T-cell (primary cell): ENCODE data around the gene STARD13. TPM values are rescaled to one million over a fixed set of nuclear protein-coding genes. Genes with fewer than 3 reads are reported as not detected.

Experiments
- ATAC-seq, 4 experiments: fragments of 200-7000 bp in 3 of 4; fragments of 150-1000 bp in 1 of 4; cut with Tn5 transposase; replicated peaks in 1 of 4; 1 replicate in 3 of 4; 2 replicates in 1 of 4; pipeline ENCODE4 v1.10.0; 2021; ENCODE audit warnings: moderate library complexity in 3 of 4, mild to moderate bottlenecking in 2 of 4, moderate number of reproducible peaks in 1 of 4
- CTCF ChIA-PET, 2 donors: fragments of 300-600 bp; sonication (Branson Sonifier 250); formaldehyde crosslinking; loops; one replicate each; lab custom pipeline; 2022; ENCODE audit warnings: antibody characterized with exemption in 2 of 2; lab: Charles Lee
- POLR2A ChIA-PET, 2 donors: fragments of 300-600 bp; sonication (Branson Sonifier 250); formaldehyde crosslinking; loops; one replicate each; lab custom pipeline; 2022; ENCODE audit warnings: antibody characterized with exemption in 2 of 2; lab: Charles Lee
- DNase-seq, 35 experiments: peaks; one replicate each; pipeline versions ENCODE4 v3.0.0 to v3.0.0-alpha.2; 2013 to 2023
- H3K27ac ChIP-seq: one replicate; pipeline ENCODE4 v1.5.1; 2013; ENCODE audit warnings: low read length
- H3K27me3 ChIP-seq, 2 experiments: replicated peaks in 1 of 2; 1 replicate in 1 of 2; 2 replicates in 1 of 2; pipeline versions ENCODE4 v1.6.1 to v1.7.0; 2013; ENCODE audit warnings: low read length in 1 of 2, mixed read lengths in 1 of 2; ENCODE audit not compliant: control insufficient read depth in 2 of 2, insufficient read depth in 2 of 2; ENCODE audit errors: extremely low read depth in 1 of 2
- H3K36me3 ChIP-seq, 2 donors: 1 replicate in 1 of 2; 2 replicates in 1 of 2; pipeline versions ENCODE4 v1.6.1 to v1.7.0; 2013; ENCODE audit warnings: low read length in 1 of 2; ENCODE audit not compliant: control insufficient read depth in 2 of 2, insufficient read depth in 1 of 2; ENCODE audit errors: extremely low read depth in 1 of 2
- H3K4me1 ChIP-seq, 2 experiments: 1 replicate in 1 of 2; 2 replicates in 1 of 2; pipeline versions ENCODE4 v1.6.1 to v1.7.0; 2013; ENCODE audit warnings: low read length in 2 of 2, mixed read lengths in 1 of 2; ENCODE audit not compliant: insufficient read depth in 2 of 2, control insufficient read depth in 1 of 2; ENCODE audit errors: extremely low read depth in 1 of 2
- H3K4me3 ChIP-seq, 2 donors: 1 replicate in 1 of 2; 2 replicates in 1 of 2; pipeline versions ENCODE4 v1.5.1 to v1.7.0; 2013; ENCODE audit warnings: mild to moderate bottlenecking in 2 of 2, low read length in 1 of 2, moderate library complexity in 1 of 2; ENCODE audit not compliant: control insufficient read depth in 1 of 2; ENCODE audit errors: extremely low read depth in 1 of 2
- H3K9me3 ChIP-seq: 2 replicates; pipeline ENCODE4 v1.7.0; 2013
- H3K27ac Mint-ChIP-seq, 2 donors: one replicate each; pipeline ENCODE4 v1.8.0; 2020 to 2021; ENCODE audit warnings: mild to moderate bottlenecking in 2 of 2, mixed read lengths in 2 of 2
- H3K27me3 Mint-ChIP-seq, 2 donors: one replicate each; pipeline ENCODE4 v1.8.0; 2021 to 2022; ENCODE audit warnings: mixed read lengths in 2 of 2
- H3K36me3 Mint-ChIP-seq: one replicate; pipeline ENCODE4 v1.8.0; 2021; ENCODE audit warnings: mixed read lengths
- H3K4me1 Mint-ChIP-seq, 3 donors: one replicate each; pipeline ENCODE4 v1.8.0; 2020 to 2022; ENCODE audit warnings: mixed read lengths in 3 of 3, mild to moderate bottlenecking in 1 of 3
- H3K4me3 Mint-ChIP-seq, 3 donors: one replicate each; pipeline ENCODE4 v1.8.0; 2020 to 2022; ENCODE audit warnings: mild to moderate bottlenecking in 3 of 3, mixed read lengths in 3 of 3, moderate library complexity in 3 of 3
- H3K9me3 Mint-ChIP-seq, 3 donors: one replicate each; pipeline ENCODE4 v1.8.0; 2020 to 2022; ENCODE audit warnings: mixed read lengths in 3 of 3
- WGBS: methylation state at CpG from one replicate; pipeline ENCODE4 v1.1.5; 2013; ENCODE audit warnings: missing lambda C conversion rate; ENCODE audit not compliant: insufficient coverage; 5-methylcytosine and 5-hydroxymethylcytosine counted together
- total RNA-seq, 35 experiments: library from RNA in 6 of 35; stranded (reverse) in 6 of 35; fragments of 120-200 nt in 1 of 35; gene quantifications; one replicate each; pipeline versions ENCODE4 v1.2.1 to v1.2.4 and lab custom pipeline; 2013 to 2026

STARD13 gene
- total RNA-seq, 5 donors from 2014 or later (not counting 1 experiment from before 2014, with no cell fraction given), result 0.39 to 0.53 (median 0.44) TPM; not detected in 2

DNA sequence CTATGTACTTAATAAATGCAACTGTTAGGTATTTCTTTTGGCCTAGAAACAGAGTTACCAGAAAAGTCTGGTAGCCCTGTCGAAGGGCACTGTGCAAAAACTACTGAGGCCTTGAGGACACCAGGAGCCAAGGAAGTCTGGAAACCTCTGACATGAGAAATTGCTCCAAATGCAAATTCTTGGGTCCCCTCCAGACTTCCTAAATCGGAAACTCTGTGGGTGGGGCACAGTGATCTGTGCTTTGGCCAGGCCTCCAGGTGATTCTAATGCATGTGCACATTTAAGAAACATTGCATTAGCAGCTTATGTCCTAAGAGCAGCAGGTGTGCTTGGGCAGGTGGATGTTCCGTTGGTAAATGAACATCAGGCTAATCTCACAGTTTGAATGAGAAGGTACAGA lies 50.0 kb downstream of the STARD13 start:
- Histone ChIP-seq H3K27me3 (no peaks in the 10 kb centered on the region), H3K4me1 (no peaks in the 10 kb centered on the region), H3K36me3 (no peaks in the 10 kb centered on the region), H3K9me3 (no peaks in the 10 kb centered on the region), H3K4me3 (no peak overlapping the region), H3K27ac (no peak overlapping the region)
- H3K4me3 Mint-ChIP-seq, result no peak overlapping the region
- CTCF ChIA-PET, result no interaction called here
- no peak for ATAC-seq
- WGBS, result 90% methylated on average over 2 of the region's 3 CpGs
- H3K4me1 Mint-ChIP-seq, result no peaks in the 10 kb centered on the region
- H3K27ac Mint-ChIP-seq, result no peak overlapping the region
- H3K9me3 Mint-ChIP-seq, result peaks cover 9 to 16% (median 11%) of the 10 kb centered on the region in 3 donors
- no peak for DNase-seq
- peaks cover 4% of the 10 kb centered on the region for H3K36me3 Mint-ChIP-seq
- H3K27me3 Mint-ChIP-seq, result peaks cover 5 to 9% of the 10 kb centered on the region in 2 donors
- POLR2A ChIA-PET, result no interaction called here

DNA sequence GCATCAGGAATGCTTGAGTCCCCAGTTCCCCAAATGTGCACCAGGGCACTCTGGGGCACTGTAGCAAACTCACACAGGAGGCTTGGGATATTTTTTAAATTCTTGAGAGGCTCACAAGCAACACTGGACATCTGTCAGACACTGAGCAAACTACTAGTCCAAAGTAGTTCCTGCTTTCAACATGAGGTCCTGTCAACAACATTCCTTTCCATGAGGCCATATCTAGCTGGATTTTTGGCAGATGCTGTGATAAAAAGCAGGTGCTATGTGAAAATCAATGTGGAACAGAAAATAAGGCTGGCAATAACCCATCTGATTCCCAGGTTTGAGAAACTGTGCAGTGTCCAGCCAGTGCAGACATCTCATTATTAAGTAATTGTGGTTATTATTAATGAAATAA lies 50.5 kb downstream of the STARD13 start:
- Mint-ChIP-seq H3K27ac (no peak overlapping the region), H3K36me3 (peaks cover 4% of the 10 kb centered on the region), H3K4me1 (no peaks in the 10 kb centered on the region), H3K4me3 (no peak overlapping the region), H3K9me3 (peaks cover 9 to 16% (median 11%) of the 10 kb centered on the region in 3 donors), H3K27me3 (peaks cover 5 to 8% of the 10 kb centered on the region in 2 donors)
- no peaks in the 10 kb centered on the region for H3K36me3 ChIP-seq
- no peaks in the 10 kb centered on the region for H3K4me1 ChIP-seq
- no peaks in the 10 kb centered on the region for H3K27me3 ChIP-seq
- ChIA-PET CTCF (no interaction called here), POLR2A (no interaction called here)
- no peak overlapping the region for H3K4me3 ChIP-seq
- no peak for DNase-seq
- no peaks in the 10 kb centered on the region for H3K9me3 ChIP-seq
- ATAC-seq, result no peak
- no peak overlapping the region for H3K27ac ChIP-seq

DNA sequence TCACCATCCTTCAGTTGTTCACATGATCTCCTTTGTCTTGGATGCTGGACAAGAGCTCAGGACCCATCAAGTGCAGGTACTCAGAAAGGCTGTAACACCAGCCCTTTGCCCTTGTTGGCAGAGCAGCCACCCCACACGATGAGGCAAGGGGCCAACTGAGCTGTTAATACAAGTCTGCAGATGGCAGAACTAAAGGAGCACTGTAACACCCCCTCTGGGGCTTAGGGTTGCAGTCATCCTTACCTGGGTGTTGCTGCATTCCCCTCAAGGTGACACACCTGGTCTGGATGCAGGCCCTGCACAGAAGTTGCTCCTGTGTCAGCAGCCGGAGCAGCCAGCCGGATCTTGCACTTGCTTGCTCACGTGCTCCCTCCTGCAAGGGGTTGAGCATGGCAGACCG lies 52.0 kb downstream of the STARD13 start:
- Histone ChIP-seq H3K27ac (no peak overlapping the region), H3K4me3 (no peak overlapping the region), H3K36me3 (no peaks in the 10 kb centered on the region), H3K9me3 (no peaks in the 10 kb centered on the region), H3K27me3 (no peaks in the 10 kb centered on the region), H3K4me1 (no peaks in the 10 kb centered on the region)
- Mint-ChIP-seq H3K4me1 (peaks cover 2 to 3% (median 2%) of the 10 kb centered on the region in 3 donors), H3K27ac (no peak overlapping the region), H3K27me3 (peaks cover 2 to 3% of the 10 kb centered on the region in 2 donors), H3K9me3 (peaks cover 9 to 16% (median 11%) of the 10 kb centered on the region in 3 donors), H3K4me3 (no peak overlapping the region), H3K36me3 (peaks cover 4% of the 10 kb centered on the region)
- DNase-seq (no peak), ATAC-seq (no peak)
- ChIA-PET CTCF (no interaction called here), POLR2A (no interaction called here)
- 76% methylated on average over 5 of the region's 5 CpGs for WGBS

DNA sequence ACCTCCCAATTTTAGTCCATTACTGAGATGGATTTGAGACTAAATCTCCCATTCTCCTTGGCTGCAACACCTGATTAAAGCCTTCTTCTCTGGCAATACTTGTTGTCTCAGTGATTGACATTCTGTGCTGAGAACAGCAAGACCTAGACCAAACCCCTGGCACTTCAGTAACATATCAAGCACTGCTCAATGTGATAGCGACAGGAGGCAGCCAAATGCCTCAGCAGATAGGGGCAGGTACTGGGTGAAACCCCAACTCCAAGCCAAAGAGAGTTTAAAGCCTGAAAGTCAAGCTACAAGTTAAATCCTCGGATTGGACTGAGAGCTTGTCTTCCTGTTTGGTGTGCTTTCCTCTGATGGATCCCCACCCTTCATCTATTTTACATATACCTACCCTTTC lies 52.7 kb downstream of the STARD13 start:
- Mint-ChIP-seq H3K4me3 (no peak overlapping the region), H3K27me3 (peaks cover 2 to 5% of the 10 kb centered on the region in 2 donors), H3K9me3 (peaks cover 9 to 16% (median 11%) of the 10 kb centered on the region in 3 donors), H3K4me1 (peaks cover 3 to 4% (median 3%) of the 10 kb centered on the region in 3 donors), H3K36me3 (peaks cover 4% of the 10 kb centered on the region), H3K27ac (no peak overlapping the region)
- H3K27me3 ChIP-seq, result no peaks in the 10 kb centered on the region
- no peak overlapping the region for H3K27ac ChIP-seq
- DNase-seq (no peak), ATAC-seq (no peak)
- H3K9me3 ChIP-seq, result no peaks in the 10 kb centered on the region
- POLR2A ChIA-PET, result no interaction called here
- CTCF ChIA-PET, result no interaction called here
- H3K4me1 ChIP-seq, result no peaks in the 10 kb centered on the region
- H3K4me3 ChIP-seq, result no peak overlapping the region
- 82% methylated on average over 2 of the region's 2 CpGs for WGBS
- H3K36me3 ChIP-seq, result no peaks in the 10 kb centered on the region

DNA sequence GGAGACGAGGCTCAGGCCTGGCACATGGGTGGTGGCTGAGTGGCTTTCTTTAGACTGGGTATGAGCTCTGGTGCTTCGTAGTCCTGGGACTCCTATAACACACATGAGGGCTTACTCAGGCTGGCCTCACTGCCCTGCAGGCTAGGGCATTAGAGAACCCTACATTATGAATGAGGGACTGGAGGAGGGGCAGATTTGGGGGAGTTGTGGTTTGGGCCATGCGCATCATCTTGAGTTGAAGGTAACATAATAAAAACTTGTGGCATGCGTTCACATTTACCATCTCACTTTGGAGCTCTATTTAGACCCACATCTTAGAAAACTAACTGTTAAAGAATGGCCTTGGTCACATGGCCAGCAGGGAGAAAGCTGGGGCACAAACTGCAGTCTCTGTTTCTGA lies 54.2 kb downstream of the STARD13 start:
- no peak overlapping the region for H3K27ac Mint-ChIP-seq
- peaks cover 3 to 4% (median 3%) of the 10 kb centered on the region in 3 donors for H3K4me1 Mint-ChIP-seq
- H3K36me3 Mint-ChIP-seq, result peaks cover 4% of the 10 kb centered on the region
- no peaks in the 10 kb centered on the region for H3K9me3 ChIP-seq
- H3K4me1 ChIP-seq, result no peaks in the 10 kb centered on the region
- ChIA-PET CTCF (interaction anchor here in 1 of 2 donors (0.6 kb wide), 1 partner anchor 20 kb away, joined by 3 read pairs; no protein-coding TSS in a partner anchor), POLR2A (no interaction called here)
- H3K4me3 ChIP-seq, result no peak overlapping the region
- ATAC-seq (no peak), DNase-seq (no peak)
- no peak overlapping the region for H3K4me3 Mint-ChIP-seq
- no peak overlapping the region for H3K27ac ChIP-seq
- 86% methylated on average over 2 of the region's 4 CpGs for WGBS
- no peaks in the 10 kb centered on the region for H3K36me3 ChIP-seq
- no peaks in the 10 kb centered on the region for H3K27me3 ChIP-seq
- peaks cover 9 to 16% (median 11%) of the 10 kb centered on the region in 3 donors for H3K9me3 Mint-ChIP-seq
- H3K27me3 Mint-ChIP-seq, result peaks cover 0 to 4% of the 10 kb centered on the region in 2 donors

DNA sequence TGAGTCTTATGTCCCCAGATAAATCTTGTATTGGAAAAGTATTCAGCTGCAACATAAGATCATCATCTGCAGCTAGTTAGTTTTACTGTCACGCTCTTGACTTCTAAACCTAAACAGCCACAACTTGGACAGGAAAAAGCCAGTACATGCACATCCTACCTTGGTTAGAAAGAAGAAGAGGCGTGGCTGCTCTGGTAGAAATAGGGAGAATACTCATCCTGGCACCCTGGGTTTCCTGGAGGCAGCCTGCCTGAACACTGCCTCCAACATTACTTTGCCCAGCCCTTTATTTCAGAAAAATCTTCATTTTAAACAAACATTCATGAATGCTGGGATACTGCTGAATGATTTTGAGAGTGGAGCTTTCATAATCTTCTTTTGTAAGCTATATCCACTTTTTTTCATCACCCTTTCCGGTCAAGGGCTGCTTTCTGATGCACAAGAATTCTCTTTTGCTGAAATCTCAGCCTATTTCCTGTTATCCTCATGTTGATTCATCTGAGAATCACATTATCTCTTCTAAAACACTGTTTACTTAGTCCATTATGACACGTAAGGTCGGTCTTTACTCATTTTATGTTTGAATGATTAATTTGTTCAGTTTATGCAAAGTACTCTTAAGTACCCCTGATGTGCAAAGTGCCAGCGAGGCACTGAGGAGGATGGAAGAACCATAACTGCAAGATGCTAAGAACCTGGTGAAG lies 55.2 kb downstream of the STARD13 start:
- ChIA-PET CTCF (interaction anchor here (0.6 to 1.3 kb wide), 3 partner anchors 19 to 494 kb away, joined by 3 read pairs; no protein-coding TSS in a partner anchor), POLR2A (no interaction called here)
- no peak overlapping the region for H3K27ac ChIP-seq
- ATAC-seq, result no peak
- H3K9me3 Mint-ChIP-seq, result peaks cover 9 to 16% (median 11%) of the 10 kb centered on the region in 3 donors
- H3K4me1 ChIP-seq, result no peaks in the 10 kb centered on the region
- no peak overlapping the region for H3K4me3 Mint-ChIP-seq
- H3K9me3 ChIP-seq, result no peaks in the 10 kb centered on the region
- no peak for DNase-seq
- no peak overlapping the region for H3K27ac Mint-ChIP-seq
- H3K4me1 Mint-ChIP-seq, result peaks cover 3 to 4% (median 3%) of the 10 kb centered on the region in 3 donors
- H3K27me3 ChIP-seq, result no peaks in the 10 kb centered on the region
- H3K4me3 ChIP-seq, result no peak overlapping the region
- H3K36me3 ChIP-seq, result no peaks in the 10 kb centered on the region
- WGBS, result 38% methylated on average over 3 of the region's 6 CpGs
- H3K36me3 Mint-ChIP-seq, result peaks cover 4% of the 10 kb centered on the region
- H3K27me3 Mint-ChIP-seq, result peaks cover 0 to 4% of the 10 kb centered on the region in 2 donors
